Stimulated activated CD4-positive, alpha-beta T cell treated with anti-CD3 and anti-CD28 coated beads, Interleukin-1b, Interleukin-23, amount 100 ng/mL, for 4 hours (primary cell): ENCODE measurements around the gene LCN15.
"Not testable (repeated sequence)": the region's sequence is repeated elsewhere in the genome, so short reads cannot be mapped to it uniquely, and the experiment has no call there.

Source experiments
- DNase-seq, 2 donors: peaks; one replicate each; pipeline ENCODE4 v3.0.0-alpha.2; 2020; ENCODE audit warnings: low read depth in 2 of 2

Gene LCN15

GRCh38 chr9:136794281-136794999 lies 30.1 kb upstream of the LCN15 start:
- no peak for DNase-seq

GRCh38 chr9:136793086-136793946 lies 29.0 kb upstream of the LCN15 start:
- DNase-seq: no peak

- no peak for DNase-seq
These were observed 28.2 kb upstream of the LCN15 start for GRCh38 chr9:136792321-136793085.

GRCh38 chr9:136791516-136792276 lies 27.4 kb upstream of the LCN15 start:
- DNase-seq: peak; percentile 43 to 53

GRCh38 chr9:136790640-136791515 lies 26.6 kb upstream of the LCN15 start, which contains the start of gene TMEM141:
Gene TMEM141 (plus strand): TSS chr9:136791344. CDS start chr9:136791371, 27 bp downstream.
- DNase-seq: peak; percentile 99 to 100

- no peak for DNase-seq
These were observed 25.2 kb upstream of the LCN15 start for GRCh38 chr9:136789523-136789937.

GRCh38 chr9:136788644-136789522 lies 24.6 kb upstream of the LCN15 start:
- DNase-seq: not testable (repeated sequence)

GRCh38 chr9:136787690-136788400 lies 23.5 kb upstream of the LCN15 start:
- DNase-seq: peak; percentile 32 to 61

GRCh38 chr9:136786983-136787382 lies 22.7 kb upstream of the LCN15 start:
- not testable (repeated sequence) for DNase-seq

- no peak for DNase-seq
These were observed 22.1 kb upstream of the LCN15 start for GRCh38 chr9:136786451-136786850.

GRCh38 chr9:136785565-136786355 lies 21.4 kb upstream of the LCN15 start:
- not testable (repeated sequence) for DNase-seq

- DNase-seq: no peak
These were observed 20.7 kb upstream of the LCN15 start for GRCh38 chr9:136784997-136785361.

- DNase-seq: no peak
These were observed 20.1 kb upstream of the LCN15 start for GRCh38 chr9:136784249-136784996.

GRCh38 chr9:136782452-136782851 lies 18.1 kb upstream of the LCN15 start:
- no peak for DNase-seq

- DNase-seq: no peak
These were observed 15.5 kb upstream of the LCN15 start for GRCh38 chr9:136779808-136780207.

GRCh38 chr9:136777359-136777758 lies 13.0 kb upstream of the LCN15 start:
- DNase-seq: no peak

- no peak for DNase-seq
These were observed 12.6 kb upstream of the LCN15 start for GRCh38 chr9:136776947-136777346.
